Esophagus squamous epithelium (tissue), 4 donors: Measurements from ENCODE around the gene ABHD13.

Experiments
- CTCF ChIP-seq, 6 experiments: fragments of 450-650 bp in 4 of 6; fragments of 200-600 bp in 2 of 6; sonication (generic) in 2 of 6; IDR thresholded peaks; one replicate each; pipeline ENCODE4 v1.5.1; 2016 to 2019; ENCODE audit warnings: antibody characterized with exemption in 6 of 6, mild to moderate bottlenecking in 4 of 6, moderate library complexity in 4 of 6
- POLR2A ChIP-seq, 4 donors: fragments of 450-650 bp; IDR thresholded peaks; one replicate each; pipeline ENCODE4 v1.6.1; 2017; ENCODE audit warnings: antibody characterized with exemption in 4 of 4, mild to moderate bottlenecking in 4 of 4, moderate library complexity in 3 of 4

GRCh38 chr13:108218044-108218974 lies at the start of gene ABHD13:
- TF ChIP-seq CTCF (IDR thresholded peaks at IDR 0.05) = peak in 1 of 6 experiments; percentile 16
- TF ChIP-seq POLR2A (IDR thresholded peaks at IDR 0.05) = peak in 2 of 4 donors; percentile 61 to 75
